SK-MEL-5 (cell line): ENCODE measurements around the gene ZNF544. TPM values are rescaled to one million over a fixed set of nuclear protein-coding genes. Genes with fewer than 3 reads are reported as not detected.

Experiments
- DNase-seq: peaks from one replicate; pipeline ENCODE4 v3.0.0-alpha.2; 2016; ENCODE audit warnings: low read depth, low spot score
- in situ Hi-C: cut with HindIII; loops from 2 replicates; pipeline ENCODE4 v1.10.0; 2016; ENCODE audit warnings: low sequenced_read_pairs, high pct_unique_total_duplicates, low pct_unique_long_range_greater_than_20kb
- polyA plus RNA-seq, 2 experiments: library from polyadenylated mRNA; depleted of rRNA; stranded (reverse); fragments of >200 nt; gene quantifications; 2 replicates each; pipeline ENCODE4 v1.2.3, GENCODE V29; 2015
- total RNA-seq: library from RNA; depleted of rRNA; stranded (reverse); fragments of >200 nt; shearing (Covaris generic); gene quantifications from 2 replicates; pipeline ENCODE4 v1.2.3, GENCODE V29; 2014; rRNA removed

The ZNF544 gene
- total RNA-seq, result 7.6 and 8.3 TPM in 2 replicates
- polyA plus RNA-seq (2015; cell fraction: cytosol; rRNA removed), result 4.7 and 7.9 TPM in 2 replicates
- 4.8 and 6.8 TPM in 2 replicates for polyA plus RNA-seq (2015; cell fraction: nucleus; rRNA removed)

GRCh38 chr19:58228585-58229254, at the start of gene ZNF544:
Gene ZNF544 (plus strand): TSS chr19:58228914. CDS start chr19:58244024, 15,110 bp downstream.
- in situ Hi-C loops, result no loop called here
- peak; percentile 15 for DNase-seq

GRCh38 chr19:58181902-58182576, 46.7 kb upstream of the ZNF544 start:
- in situ Hi-C loops, result no loop called here

GRCh38 chr19:58182577-58182988, 46.1 kb upstream of the ZNF544 start:
- DNase-seq, result no peak
- in situ Hi-C loops, result no loop called here

More at GRCh38 chr19:58181902-58182576, 46.7 kb upstream of the ZNF544 start:
- peak; percentile 55 for DNase-seq

- DNase-seq, result peak; percentile 87
- in situ Hi-C loops, result no loop called here
Observed at GRCh38 chr19:58182989-58183816, 45.5 kb upstream of the ZNF544 start, which contains the start of gene ZNF274. Gene ZNF274 (plus strand): TSS chr19:58183061. CDS start chr19:58183966, 905 bp downstream.

- in situ Hi-C loops, result no loop called here
- no peak for DNase-seq
Observed at GRCh38 chr19:58183817-58184215, 44.9 kb upstream of the ZNF544 start.

- DNase-seq, result no peak
- in situ Hi-C loops, result no loop called here
Observed at GRCh38 chr19:58196901-58197616, 31.7 kb upstream of the ZNF544 start.

GRCh38 chr19:58203814-58204475, 24.8 kb upstream of the ZNF544 start:
- in situ Hi-C loops, result no loop called here
- no peak for DNase-seq

- in situ Hi-C loops, result no loop called here
- DNase-seq, result no peak
Observed at GRCh38 chr19:58204566-58204965, 24.1 kb upstream of the ZNF544 start.

- in situ Hi-C loops, result no loop called here
- no peak for DNase-seq
Observed at GRCh38 chr19:58209577-58209976, 19.1 kb upstream of the ZNF544 start.

GRCh38 chr19:58212336-58213074, 16.2 kb upstream of the ZNF544 start:
- in situ Hi-C loops, result no loop called here

GRCh38 chr19:58213075-58213369, 15.7 kb upstream of the ZNF544 start:
- in situ Hi-C loops, result no loop called here
- no peak for DNase-seq

More at GRCh38 chr19:58212336-58213074, 16.2 kb upstream of the ZNF544 start:
- no peak for DNase-seq

- no peak for DNase-seq
- in situ Hi-C loops, result no loop called here
Observed at GRCh38 chr19:58217069-58217481, 11.6 kb upstream of the ZNF544 start.

GRCh38 chr19:58217607-58218391, 10.9 kb upstream of the ZNF544 start:
- no peak for DNase-seq
- in situ Hi-C loops, result no loop called here

- peak; percentile 38 for DNase-seq
- in situ Hi-C loops, result no loop called here
Observed at GRCh38 chr19:58218899-58219298, 9.8 kb upstream of the ZNF544 start.

- in situ Hi-C loops, result no loop called here
- no peak for DNase-seq
Observed at GRCh38 chr19:58227964-58228584, 640 bp upstream of the ZNF544 start.
